NCI-H2196 treated with DMSO at 0.1 percent for 48 hours (cell line): Measurements from ENCODE around the gene SGPP2.
A peak's percentile ranks its signal among the peaks of the same experiment; 100 is the strongest.
"Not testable (repeated sequence)": the region's sequence is repeated elsewhere in the genome, so short reads cannot be mapped to it uniquely, and the experiment has no call there.

Experiments
- DNase-seq: peaks from one replicate; lab custom pipeline; 2025; ENCODE audit not compliant: unreplicated experiment; lab: John Stamatoyannopoulos, UW

The SGPP2 gene

GRCh38 chr2:222427646-222428301 lies 3.4 kb downstream of the SGPP2 start:
- no peak for DNase-seq

GRCh38 chr2:222430071-222430470 lies 5.7 kb downstream of the SGPP2 start:
- DNase-seq, result no peak

- DNase-seq, result no peak
Observed at GRCh38 chr2:222430681-222431080, 6.3 kb downstream of the SGPP2 start.

GRCh38 chr2:222431869-222432268 lies 7.5 kb downstream of the SGPP2 start:
- DNase-seq, result no peak

- peak; percentile 20 for DNase-seq
Observed at GRCh38 chr2:222433332-222434173, 9.2 kb downstream of the SGPP2 start.

GRCh38 chr2:222434204-222434603 lies 9.9 kb downstream of the SGPP2 start:
- no peak for DNase-seq

GRCh38 chr2:222435400-222436039 lies 11.2 kb downstream of the SGPP2 start:
- not testable (repeated sequence) for DNase-seq

- DNase-seq, result no peak
Observed at GRCh38 chr2:222436040-222436413, 11.7 kb downstream of the SGPP2 start.

GRCh38 chr2:222439692-222440091 lies 15.3 kb downstream of the SGPP2 start:
- DNase-seq, result no peak

GRCh38 chr2:222440673-222441422 lies 16.5 kb downstream of the SGPP2 start:
- DNase-seq, result no peak

GRCh38 chr2:222442665-222443064 lies 18.3 kb downstream of the SGPP2 start:
- DNase-seq, result no peak

GRCh38 chr2:222445227-222445626 lies 20.9 kb downstream of the SGPP2 start:
- no peak for DNase-seq

GRCh38 chr2:222447131-222447530 lies 22.8 kb downstream of the SGPP2 start:
- no peak for DNase-seq

GRCh38 chr2:222448748-222449181 lies 24.4 kb downstream of the SGPP2 start:
- DNase-seq, result no peak

GRCh38 chr2:222450021-222450420 lies 25.7 kb downstream of the SGPP2 start:
- no peak for DNase-seq

GRCh38 chr2:222451224-222451674 lies 26.9 kb downstream of the SGPP2 start:
- DNase-seq, result no peak

GRCh38 chr2:222452422-222452950 lies 28.1 kb downstream of the SGPP2 start:
- DNase-seq, result no peak

- no peak for DNase-seq
Observed at GRCh38 chr2:222456479-222457077, 32.2 kb downstream of the SGPP2 start.

- DNase-seq, result no peak
Observed at GRCh38 chr2:222459983-222460382, 35.6 kb downstream of the SGPP2 start.

- DNase-seq, result no peak
Observed at GRCh38 chr2:222465746-222466145, 41.4 kb downstream of the SGPP2 start.
